GM19193 (cell line): ENCODE measurements around the gene ATP11A.

ENCODE experiments used
- POLR2A ChIP-seq: IDR thresholded peaks from 4 replicates; pipeline ENCODE4 v1.6.1; 2011; ENCODE audit not compliant: insufficient read depth, insufficient read length; ENCODE audit errors: extremely low read depth

Gene ATP11A

DNA sequence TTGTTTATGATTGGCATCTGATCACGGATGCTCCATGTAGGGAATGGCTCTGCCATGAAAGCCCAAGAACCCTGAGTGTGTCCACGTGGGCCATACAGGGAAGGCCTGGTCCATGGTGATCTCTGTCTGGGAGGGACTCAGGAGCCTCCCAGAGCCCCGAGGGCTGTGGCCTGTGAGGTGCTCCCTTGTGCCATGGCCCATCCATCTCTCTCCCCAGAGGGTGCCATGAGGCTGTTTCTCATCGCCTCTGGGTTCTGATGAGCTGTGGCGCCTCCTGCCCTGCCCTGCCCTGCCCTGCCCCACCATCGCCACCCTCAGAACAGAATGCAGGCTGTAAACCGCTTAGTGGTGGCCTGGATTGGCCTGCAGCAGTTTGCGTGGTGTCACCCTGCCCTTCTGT is 83.1 kb downstream of the ATP11A start:
- TF ChIP-seq POLR2A, result no peak

DNA sequence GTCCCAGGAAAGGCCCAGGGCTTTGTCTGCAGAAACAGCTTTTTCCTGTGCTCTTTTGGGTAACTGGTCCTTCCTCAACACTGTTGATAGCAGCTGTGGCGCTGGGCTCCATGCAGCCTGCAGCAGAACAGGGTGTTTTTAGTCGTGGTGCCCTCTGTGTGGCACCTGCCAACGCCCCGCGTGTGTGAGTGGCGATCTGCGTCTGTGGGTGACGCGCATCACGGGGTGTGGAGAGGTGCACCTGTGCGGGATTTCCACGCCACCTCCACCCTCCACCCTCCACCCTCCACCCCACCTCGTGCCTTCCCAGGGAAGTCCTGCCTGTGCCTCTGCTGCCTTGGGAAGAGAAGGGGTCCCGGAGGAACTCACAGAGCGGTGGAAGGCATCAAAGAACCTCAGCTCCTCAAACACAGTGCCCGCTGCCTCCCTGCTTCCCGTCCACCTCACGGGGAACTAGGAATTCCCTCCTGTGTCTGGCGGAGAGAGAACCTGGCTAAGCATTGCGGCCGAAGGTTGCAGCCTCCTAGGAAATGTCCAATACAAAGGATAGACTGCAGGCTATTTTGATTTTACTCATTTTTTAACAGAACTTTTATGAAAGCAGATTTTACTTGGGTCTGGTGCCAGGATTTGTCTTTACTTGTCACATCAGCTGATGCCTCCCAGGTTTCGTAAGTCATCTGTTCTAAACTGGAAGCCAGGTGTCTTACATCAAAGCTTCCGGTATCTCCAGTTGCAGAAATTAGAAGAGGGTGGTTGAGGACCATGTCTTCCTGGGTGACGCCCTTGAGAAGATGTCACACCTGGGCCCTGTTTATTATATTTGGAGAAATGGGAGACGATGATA is 84.0 kb downstream of the ATP11A start:
- no peak for TF ChIP-seq POLR2A

DNA sequence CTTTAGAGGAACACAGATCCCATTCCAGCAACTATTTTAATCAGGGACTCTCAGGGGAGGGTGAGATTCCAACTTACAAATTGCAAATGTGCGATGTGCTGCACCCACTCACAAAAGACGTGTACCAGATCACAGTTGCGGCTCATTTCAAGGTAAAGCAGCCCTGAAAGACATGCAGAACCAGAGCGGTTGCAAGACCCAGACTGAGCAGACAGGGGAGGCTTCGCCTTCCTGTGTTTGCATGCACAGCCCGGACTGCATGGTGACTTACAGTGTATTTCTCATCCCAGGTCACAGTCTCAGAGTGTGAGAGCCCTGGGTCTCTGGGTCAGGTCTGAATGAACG is 84.6 kb downstream of the ATP11A start:
- TF ChIP-seq POLR2A, result no peak

DNA sequence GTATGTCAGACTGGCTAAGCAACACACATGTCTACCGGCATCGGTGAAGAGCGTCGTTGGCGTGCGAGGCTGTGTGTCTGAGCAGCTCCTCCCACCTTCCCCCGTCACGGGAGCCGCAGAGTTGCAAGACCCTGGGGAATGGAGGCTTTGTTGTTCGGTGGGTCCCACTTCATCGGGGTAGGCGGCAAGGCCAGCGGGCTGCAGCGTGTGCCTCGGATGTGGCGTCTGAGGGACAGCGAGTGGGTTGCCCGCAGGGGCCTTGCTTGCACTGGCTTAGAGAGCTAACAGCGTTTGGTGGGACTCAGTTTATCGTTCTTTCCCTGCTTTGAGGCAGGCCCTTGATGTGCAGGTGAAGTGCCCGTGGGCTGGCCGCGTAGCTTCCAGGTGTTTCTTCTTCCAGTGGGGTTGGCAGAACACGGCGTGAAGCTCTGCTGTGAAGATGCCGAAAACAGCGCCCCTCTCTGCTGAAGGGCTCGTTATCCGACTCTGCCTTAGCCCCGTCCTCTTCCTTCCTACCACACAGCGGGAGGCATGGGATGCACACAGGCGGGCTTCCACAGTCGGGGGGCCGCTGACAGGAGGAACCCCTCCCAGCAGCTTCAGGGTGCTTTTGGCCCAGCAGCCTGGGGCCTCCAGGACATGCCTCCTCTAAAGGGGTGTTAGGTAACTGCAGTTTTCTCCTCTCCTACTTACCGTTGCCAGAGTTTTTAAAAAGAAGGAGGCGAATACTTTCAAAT is 85.2 kb downstream of the ATP11A start:
- TF ChIP-seq POLR2A, result no peak

DNA sequence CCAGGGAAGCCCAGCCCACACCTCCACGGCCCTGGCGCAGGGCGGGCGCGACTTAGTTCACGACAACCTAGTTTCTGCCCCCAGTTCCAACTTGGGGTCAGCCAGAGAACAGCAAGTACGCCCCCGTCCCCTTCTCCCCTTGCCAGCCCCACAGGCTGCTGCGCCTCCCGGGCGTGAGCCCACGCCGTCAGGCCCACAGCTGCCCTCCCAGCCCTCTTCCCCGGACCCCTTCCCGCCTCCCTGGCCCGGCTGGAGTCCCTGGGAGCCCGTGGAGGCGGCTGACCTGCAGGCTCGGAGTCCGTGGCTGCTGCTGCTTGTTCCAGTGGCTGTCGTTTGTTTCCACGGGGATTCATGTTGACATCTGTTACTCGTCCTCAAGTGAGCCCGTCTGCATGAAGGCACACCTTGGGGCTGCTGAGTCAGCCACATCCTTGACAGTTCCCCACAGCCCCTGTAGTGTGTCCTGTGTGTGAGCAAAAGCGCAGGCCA is 86.0 kb downstream of the ATP11A start:
- TF ChIP-seq POLR2A, result no peak

DNA sequence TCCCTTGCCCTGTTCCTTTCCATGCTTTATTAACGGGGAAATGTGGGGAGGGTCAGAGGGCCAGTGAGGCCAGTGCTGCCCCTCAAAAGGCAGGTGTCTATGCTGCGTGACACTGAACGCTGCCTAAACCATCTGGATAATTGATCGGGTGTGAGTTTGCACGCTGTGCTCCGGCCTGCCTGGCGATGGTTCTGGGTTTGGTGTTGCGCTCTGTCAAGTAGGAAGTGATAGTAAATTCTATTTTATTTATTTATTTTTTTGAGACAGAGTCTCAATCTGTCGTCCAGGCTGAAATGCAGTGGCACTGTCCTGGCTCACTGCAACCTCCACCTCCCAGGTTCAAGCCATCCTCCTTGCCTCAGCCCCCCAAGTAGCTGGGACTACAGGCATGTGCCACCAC is 86.5 kb downstream of the ATP11A start:
- no peak for TF ChIP-seq POLR2A

DNA sequence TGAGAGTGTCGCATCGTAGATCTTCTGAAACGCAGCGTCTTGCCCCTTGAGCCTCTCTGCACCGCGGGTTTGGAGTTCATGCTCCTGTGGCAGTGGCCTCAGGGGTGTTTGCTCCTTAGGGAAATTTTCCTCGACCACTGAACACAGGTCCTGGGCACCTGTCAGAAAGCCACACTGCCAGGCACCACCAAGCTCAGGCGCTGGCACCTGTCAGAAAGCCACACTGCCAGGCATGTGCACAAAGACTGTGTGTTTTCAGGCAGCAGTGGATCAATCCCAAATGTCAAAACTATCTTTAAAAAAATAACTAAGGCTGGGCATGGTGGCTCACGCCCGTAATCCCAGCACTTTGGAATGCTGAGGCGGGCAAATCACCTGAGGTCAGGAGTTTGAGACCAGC is 87.1 kb downstream of the ATP11A start:
- TF ChIP-seq POLR2A, result no peak

DNA sequence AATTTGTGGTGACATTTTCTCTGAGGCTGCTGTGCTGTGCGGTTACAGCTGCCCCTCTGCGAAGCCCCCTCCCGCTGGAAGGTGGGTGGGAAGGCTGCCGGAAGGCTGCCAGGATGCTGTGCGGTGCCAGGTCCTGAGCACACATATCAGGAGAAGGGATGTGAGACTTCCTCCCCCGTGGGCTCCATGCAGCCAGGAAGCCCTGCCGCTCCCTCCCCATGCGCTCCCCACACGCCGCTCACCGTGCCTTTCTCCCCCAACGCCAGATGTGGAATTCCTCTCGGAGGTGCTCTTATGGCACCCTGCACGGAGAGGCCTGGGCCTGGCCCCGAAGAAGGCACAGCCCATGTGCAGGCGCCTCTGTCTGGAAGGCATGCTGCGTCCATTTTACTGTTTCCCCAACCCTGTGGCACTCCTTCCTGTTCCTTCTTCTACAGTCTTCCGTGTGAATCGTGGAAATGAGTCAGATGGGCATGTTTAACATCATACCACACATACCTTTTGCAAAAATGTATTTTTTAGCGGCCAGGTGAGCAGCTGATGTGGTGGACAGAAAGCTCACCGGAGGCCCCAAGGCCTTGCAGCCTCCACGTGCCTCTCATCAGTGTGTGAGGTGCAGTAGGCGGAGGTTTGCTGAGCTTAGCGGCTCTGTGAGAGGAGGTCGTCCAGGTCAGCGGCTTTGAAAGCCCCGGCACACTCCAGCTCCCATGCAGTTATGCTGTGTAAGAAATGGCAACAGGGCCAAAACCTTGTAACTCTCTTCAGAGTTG is 88.0 kb downstream of the ATP11A start:
- TF ChIP-seq POLR2A, result no peak

DNA sequence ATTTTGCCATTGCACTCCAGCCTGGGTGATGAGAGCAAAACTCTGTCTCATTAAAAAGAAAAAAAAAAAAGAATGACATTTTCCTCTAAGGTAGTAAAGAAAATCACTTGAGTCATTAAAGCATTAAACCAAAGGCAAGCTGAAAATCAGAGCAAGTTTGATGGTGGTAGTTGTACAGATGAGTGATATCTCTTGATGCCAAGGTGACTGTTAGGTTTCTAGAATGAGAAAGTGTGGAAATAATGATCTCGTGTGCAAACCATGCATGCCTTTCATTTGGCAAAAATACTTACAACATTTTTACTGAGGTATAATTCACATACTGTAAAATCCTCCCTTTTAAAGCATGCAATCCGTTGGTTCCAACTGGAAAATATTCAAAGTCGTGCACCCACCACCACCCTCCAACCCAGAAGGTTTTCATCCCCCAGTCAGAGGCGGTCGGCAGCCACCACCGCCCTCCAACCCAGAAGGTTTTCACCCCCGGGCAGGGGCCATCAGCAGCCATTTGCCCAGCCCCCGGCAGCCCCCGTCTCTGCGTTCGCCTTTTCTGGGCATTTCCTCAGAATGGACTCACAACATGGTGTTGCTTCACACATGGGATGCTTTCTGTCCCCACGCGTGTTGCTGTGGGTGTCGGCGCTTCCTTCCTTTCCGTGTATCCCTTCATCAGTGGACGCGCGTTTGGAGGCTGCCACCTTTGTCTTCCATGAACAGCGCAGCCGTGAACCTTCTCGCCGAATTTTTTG is 90.2 kb downstream of the ATP11A start:
- no peak for TF ChIP-seq POLR2A

DNA sequence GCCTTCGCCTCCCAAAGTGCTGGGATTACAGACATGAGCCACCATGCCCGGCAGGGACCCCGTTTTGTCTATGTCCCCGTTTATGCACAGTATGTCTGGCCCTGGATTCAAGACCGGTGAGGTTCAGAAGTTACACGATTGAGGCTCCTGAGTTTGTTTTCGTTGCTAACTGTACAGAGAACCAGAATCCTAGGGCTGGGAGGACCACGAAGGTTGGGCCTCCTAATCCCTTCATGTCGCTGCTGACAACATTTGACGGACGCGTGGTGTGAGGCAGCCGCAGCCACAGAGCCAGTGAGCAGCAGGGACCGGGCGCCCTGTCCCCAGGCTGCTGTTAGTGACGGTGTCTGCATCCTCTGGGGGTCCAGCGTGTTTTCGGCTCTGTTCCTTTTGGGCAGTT is 91.4 kb downstream of the ATP11A start:
- no peak for TF ChIP-seq POLR2A

DNA sequence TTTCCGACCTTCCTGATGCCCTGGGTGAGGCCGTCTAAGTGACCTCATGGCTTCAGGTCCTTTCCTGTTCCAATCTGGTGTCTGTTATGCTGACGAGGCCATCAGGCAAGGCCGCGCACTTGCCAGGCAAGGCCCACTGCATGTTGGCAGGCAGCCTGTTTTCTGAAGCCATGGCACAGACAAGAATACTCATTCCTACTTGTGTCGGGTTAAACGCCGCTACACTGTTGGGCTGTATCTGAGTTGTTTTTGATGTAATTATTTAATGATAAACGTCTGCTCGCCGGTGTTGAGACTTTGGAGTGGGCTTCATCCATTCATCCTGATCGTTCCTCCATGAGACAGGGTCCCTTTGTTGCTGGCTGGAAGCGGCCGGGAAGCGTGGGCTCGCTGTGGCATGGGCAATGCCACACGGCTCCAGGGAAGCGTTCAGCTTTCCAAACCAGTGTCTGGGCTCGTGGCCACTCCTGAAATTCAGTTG is 92.1 kb downstream of the ATP11A start:
- TF ChIP-seq POLR2A, result no peak

DNA sequence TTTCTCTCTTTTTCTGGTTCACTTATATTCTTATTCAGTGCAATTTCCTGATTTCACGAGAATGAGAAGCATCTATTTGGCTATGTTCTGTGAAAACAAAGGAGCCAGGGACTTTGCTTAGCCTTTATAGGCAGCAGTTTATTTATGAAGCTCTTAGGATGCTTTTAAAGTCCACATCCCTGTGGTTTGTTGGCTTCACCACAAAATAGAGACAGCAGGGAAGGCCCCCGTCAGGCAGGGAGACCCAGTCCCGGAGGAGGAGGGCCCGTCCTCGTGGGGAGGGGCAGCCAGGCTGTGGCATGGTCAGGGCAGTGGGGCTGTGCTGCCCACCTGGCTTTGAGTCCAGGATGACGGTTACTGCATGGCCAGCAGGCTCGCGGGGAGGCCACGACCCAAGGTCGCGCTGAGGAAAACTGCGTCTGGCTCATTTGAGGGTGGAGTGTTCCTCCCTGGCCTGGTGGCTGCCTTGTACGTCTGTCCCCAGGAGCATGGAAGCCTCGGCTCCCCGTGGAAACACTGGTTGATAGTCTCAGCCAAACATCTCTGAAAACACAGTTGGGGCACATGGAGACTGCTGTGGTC is 92.7 kb downstream of the ATP11A start:
- TF ChIP-seq POLR2A, result no peak

DNA sequence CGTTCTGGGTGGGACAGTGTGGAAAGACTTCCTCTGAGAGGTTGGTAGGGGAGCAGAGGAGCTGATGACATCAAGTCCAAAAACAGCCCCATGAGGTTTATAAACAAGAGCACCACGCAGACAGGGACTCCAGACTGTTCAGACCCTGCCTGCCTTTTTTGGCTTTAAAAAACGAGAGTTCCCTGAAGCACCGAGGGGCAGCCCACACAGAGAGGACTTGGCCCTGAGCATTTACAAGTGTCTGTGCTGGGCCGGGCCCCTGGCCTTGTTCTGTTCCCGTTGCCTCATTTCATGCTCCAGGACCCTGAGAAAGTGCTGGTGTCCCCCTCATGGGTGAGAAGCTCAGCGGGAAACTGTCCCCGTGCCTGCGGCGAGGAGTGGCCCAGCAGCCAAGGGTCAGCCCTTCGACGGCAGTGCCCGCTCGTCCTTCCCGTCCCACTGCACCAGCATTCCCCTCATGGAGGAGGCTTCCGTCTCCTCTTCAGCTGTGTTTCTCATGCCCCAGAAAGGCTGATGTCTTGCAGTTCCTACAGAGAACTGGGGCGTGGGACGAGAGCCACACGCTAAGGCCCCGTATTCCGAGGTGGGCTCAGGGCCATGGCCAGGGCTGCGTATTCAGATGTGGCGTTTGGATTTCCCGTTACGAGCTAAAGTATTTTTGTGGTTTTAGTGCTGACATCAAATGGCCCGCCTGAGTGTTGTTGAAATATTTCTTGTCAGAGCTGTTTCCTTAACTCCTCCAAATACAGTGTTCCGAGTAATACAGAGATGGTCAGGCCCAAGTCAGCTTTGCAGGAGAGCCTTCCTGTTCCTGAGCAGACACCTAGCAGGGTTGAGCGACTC is 93.5 kb downstream of the ATP11A start:
- TF ChIP-seq POLR2A, result no peak

DNA sequence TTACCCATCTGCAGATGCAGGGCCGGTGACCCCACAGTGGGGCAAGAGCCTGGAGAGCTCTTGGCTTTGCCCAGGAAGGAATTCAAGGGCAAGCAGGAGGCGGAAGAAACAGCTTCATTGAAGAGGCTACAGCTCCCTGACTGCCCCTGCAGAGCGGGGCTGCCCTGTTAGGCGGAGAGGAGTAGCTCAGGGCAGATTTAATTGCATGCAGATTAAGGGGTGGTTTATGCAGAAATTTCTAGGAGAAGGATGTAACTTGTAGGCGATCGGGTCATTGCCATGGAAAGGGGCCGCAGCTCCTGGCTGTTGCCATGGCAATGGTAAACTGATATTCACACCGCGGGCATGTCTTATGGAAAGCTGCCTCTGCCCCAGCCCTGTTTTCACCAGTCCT is 94.1 kb downstream of the ATP11A start:
- no peak for TF ChIP-seq POLR2A

DNA sequence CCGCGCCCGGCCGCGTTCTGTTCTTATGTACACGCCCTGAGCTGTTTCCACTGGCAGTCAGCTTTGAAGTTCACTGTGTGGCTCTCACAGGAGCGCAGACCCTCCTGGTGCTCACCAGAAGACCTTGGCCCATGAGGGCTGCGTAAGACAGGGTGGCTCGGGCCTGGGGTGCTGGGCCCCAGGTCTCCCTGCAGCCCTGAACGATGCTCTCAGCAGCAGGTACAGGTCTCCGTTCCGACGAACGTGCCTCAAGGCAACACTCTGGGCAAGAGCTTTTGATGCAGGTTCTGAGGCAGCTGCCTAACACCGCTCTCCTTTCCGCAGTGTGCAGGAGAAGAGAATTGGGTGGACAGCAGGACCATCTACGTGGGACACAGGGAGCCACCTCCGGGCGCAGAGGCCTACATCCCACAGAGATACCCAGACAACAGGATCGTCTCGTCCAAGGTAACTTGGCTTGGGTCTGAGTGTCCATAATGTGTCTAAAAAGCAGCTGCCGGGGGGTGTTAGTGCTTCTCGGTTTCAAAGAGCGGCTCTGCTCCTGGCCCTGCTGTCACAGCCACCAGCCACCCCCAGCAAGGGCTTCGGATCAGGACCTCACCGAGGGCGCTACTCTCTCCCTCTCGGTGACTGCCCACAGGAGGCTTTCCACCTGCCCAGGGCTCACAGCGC is 95.1 kb downstream of the ATP11A start:
- no peak for TF ChIP-seq POLR2A
